BLaER1 treated with 17β-estradiol and CSF1 and Interleukin-3, amounts not matched to agents 10 nM and 100 nM (cell line): ENCODE results near the gene SF3A2.

ENCODE experiments used
- H3K27ac ChIP-seq, 11 experiments: shearing (Covaris generic); formaldehyde crosslinking; 2 replicates each; pipeline ENCODE4 v1.8.1; 2022
- H3K27me3 ChIP-seq, 11 experiments: shearing (Covaris generic); formaldehyde crosslinking; 2 replicates each; pipeline ENCODE4 v1.8.1; 2022
- H3K36me3 ChIP-seq, 11 experiments: shearing (Covaris generic); formaldehyde crosslinking; 2 replicates each; pipeline ENCODE4 v1.8.1; 2022
- H3K4me1 ChIP-seq, 10 experiments: shearing (Covaris generic); formaldehyde crosslinking; 2 replicates each; pipeline ENCODE4 v1.8.1; 2022
- H3K4me2 ChIP-seq, 11 experiments: shearing (Covaris generic); formaldehyde crosslinking; 2 replicates each; pipeline ENCODE4 v1.8.1; 2022
- H3K4me3 ChIP-seq, 10 experiments: shearing (Covaris generic); formaldehyde crosslinking; 2 replicates each; pipeline ENCODE4 v1.8.1; 2022
- H3K9ac ChIP-seq, 11 experiments: shearing (Covaris generic); formaldehyde crosslinking; 2 replicates each; pipeline ENCODE4 v1.8.1; 2022
- H3K9me3 ChIP-seq, 11 experiments: shearing (Covaris generic); formaldehyde crosslinking; replicated peaks in 1 of 11; 2 replicates each; pipeline ENCODE4 v1.8.1; 2022
- H4K20me1 ChIP-seq, 11 experiments: shearing (Covaris generic); formaldehyde crosslinking; 2 replicates each; pipeline ENCODE4 v1.8.1; 2022
- Cebpa-rat ChIP-seq, 11 experiments: shearing (Covaris generic); IDR thresholded peaks; 2 replicates each; pipeline ENCODE4 v1.8.1; 2022

Gene SF3A2, protein sequence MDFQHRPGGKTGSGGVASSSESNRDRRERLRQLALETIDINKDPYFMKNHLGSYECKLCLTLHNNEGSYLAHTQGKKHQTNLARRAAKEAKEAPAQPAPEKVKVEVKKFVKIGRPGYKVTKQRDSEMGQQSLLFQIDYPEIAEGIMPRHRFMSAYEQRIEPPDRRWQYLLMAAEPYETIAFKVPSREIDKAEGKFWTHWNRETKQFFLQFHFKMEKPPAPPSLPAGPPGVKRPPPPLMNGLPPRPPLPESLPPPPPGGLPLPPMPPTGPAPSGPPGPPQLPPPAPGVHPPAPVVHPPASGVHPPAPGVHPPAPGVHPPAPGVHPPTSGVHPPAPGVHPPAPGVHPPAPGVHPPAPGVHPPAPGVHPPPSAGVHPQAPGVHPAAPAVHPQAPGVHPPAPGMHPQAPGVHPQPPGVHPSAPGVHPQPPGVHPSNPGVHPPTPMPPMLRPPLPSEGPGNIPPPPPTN

DNA sequence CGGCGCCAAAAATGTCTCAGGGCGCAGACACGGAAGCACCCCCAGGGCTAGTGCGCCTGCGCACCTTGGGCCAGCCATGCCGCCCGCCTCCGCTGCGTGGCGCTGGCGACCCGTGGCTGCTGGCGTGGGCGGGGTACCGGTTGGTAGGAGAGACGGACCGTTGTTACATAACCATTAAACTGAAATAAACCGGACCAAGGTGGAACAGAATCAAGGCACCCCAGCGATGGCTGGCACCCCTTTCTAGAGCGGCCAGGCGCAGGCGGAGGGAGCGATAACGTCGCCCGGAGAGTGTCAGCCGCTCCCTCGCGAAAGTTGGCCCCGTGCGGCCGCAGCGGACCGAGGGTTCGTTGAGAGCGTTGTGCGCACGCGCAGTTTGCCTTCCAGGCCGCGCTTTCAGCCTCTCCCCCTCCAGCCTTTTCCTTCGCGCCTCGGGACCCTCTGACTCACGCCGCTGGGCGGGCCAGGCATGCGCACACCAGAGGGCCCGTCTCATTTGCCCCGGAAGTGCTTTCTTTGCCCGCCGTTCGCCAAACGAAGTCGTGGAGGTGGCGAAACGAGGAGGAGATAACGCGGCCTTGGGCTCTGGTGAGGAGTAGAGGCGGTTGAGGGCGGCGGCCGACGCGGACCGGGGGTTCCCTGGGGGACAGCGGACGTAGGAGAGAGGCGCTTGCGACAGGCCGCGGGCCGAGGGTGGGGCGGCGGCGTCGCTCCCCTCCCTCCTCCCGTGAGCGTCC is at the start of gene SF3A2, which contains the start of gene PLEKHJ1:
SF3A2 (plus strand) TSS at position 511 of the 737 bp plus-strand sequence. CDS start 6,595 bp downstream, outside the sequence.
PLEKHJ1 (minus strand) TSS at position 16 of the 737 bp plus-strand sequence. CDS start 81 bp downstream, outside the sequence.
- Histone ChIP-seq H3K4me1 (peaks cover 66 to 82% (median 78%) of the 10 kb centered on the region in 10 experiments), H3K27ac (peak within 1 kb of the TSS; percentile 66 to 99 (median 94)), H3K9ac (peak within 1 kb of the TSS; percentile 89 to 98 (median 94)), H3K4me2 (peak within 1 kb of the TSS; percentile 96 to 100 (median 98)), H3K27me3 (no peaks in the 10 kb centered on the region), H4K20me1 (peaks cover 70 to 90% (median 85%) of the 10 kb centered on the region in 11 experiments), H3K4me3 (peak within 1 kb of the TSS; percentile 81 to 95 (median 90)), H3K9me3 (no peaks in the 10 kb centered on the region), H3K36me3 (peaks cover 23 to 66% (median 50%) of the 10 kb centered on the region in 11 experiments)
- no peak for TF ChIP-seq Cebpa-rat (IDR thresholded peaks at IDR 0.05)

DNA sequence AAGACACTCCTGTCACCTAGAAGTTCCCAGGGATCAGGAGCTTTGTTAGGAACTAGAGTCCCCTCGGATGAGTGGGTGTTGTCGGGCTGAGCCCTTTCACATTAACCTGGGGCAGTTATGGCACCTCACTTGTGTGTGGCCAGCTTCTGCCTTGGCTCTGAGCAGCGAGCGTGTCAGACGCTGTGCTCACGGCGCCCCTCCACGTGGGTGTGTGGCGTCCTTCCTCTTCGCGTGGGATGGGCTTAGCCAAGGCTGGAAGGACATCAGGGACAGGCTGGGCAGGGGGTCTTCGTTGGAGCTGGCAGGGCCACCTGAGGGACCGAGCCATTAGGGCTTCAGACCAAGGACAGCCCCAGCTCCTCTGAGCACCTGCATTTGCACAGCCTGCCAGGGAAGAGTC is 49.5 kb upstream of the SF3A2 start:
- H3K36me3 ChIP-seq: peaks cover 87 to 92% (median 91%) of the 10 kb centered on the region in 11 experiments
- peaks cover 28 to 66% (median 50%) of the 10 kb centered on the region in 10 experiments for H3K4me1 ChIP-seq
- peak overlapping the region in 1 of 11 experiments; percentile 25; a peak in 2 of 22 replicates for H3K27ac ChIP-seq
- H3K9me3 ChIP-seq: peaks cover 0 to 16% (median 11%) of the 10 kb centered on the region in 11 experiments; a peak in 16 of 22 replicates
- H3K4me3 ChIP-seq: no peak overlapping the region
- no peak overlapping the region for H3K9ac ChIP-seq
- TF ChIP-seq Cebpa-rat (IDR thresholded peaks at IDR 0.05): no peak
- H3K27me3 ChIP-seq: no peaks in the 10 kb centered on the region
- peak overlapping the region in 9 of 11 experiments; percentile 1 to 78 (median 24); a peak in 11 of 22 replicates for H3K4me2 ChIP-seq
- H4K20me1 ChIP-seq: peaks cover 93 to 100% (median 98%) of the 10 kb centered on the region in 11 experiments

DNA sequence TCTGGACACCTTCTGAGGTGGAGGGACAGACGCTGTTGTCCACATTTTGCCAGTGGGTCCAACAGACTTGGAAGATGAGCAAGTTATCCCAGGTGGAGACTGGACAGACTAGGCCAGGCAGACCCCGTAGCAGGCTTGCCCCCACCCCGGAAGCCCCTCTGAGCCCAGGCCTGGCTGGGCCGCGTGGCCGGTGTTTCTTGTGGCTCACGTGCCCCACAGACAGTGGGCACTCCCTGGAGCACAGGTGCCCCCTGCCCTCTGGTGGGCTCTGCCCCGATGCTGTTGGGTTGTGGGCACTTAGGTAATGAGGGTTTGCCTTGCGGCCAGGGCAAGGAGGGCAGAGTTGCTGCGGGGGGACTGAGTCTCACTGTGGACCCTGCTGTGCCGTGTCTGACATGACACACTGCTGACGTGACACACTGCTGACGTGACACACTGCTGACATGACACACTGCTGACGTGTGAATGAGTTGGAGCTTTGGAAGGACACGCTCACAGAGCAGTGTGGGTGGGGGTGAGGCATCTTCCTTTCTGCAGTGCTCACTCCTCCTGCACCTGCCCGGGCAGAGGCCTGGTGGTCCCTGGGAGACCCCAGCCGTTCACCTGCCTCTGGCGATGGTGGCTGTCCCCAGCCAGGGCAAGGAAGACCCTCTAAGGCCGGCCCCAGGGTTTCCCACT is 47.8 kb upstream of the SF3A2 start:
- no peak overlapping the region; a peak in 1 of 20 replicates for H3K4me3 ChIP-seq
- H3K27ac ChIP-seq: peak overlapping the region in 9 of 11 experiments; percentile 25 to 55 (median 39); a peak in 13 of 22 replicates
- peaks cover 87 to 92% (median 91%) of the 10 kb centered on the region in 11 experiments for H3K36me3 ChIP-seq
- H3K9ac ChIP-seq: peak overlapping the region; percentile 19 to 55 (median 43); a peak in 18 of 22 replicates
- peak overlapping the region; percentile 48 to 91 (median 79) for H3K4me2 ChIP-seq
- H3K27me3 ChIP-seq: no peaks in the 10 kb centered on the region
- H3K4me1 ChIP-seq: peaks cover 28 to 49% (median 41%) of the 10 kb centered on the region in 10 experiments
- no peak for TF ChIP-seq Cebpa-rat (IDR thresholded peaks at IDR 0.05)
- peaks cover 93 to 100% (median 98%) of the 10 kb centered on the region in 11 experiments for H4K20me1 ChIP-seq
- peaks cover 0 to 16% (median 11%) of the 10 kb centered on the region in 11 experiments; a peak in 16 of 22 replicates for H3K9me3 ChIP-seq

DNA sequence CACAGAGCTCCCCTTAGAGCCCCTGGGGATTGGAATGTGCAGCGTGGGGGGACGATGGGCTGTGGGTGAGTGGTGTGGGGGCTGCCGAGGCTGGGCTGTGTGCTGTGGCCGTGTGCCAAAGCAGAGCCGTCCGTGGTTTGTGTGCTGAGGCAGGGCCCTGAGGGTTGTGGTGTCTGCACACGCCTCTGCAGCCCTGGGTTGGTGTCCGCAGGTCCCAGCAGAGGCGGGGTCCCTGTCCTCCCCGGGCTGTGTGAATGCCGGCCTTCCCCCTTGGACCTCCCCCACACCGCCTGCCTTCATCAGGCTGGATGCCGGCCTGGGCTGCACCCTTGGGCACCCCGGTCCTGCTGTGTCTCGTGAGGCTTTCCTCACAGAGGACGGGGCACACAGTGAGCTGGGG is 46.7 kb upstream of the SF3A2 start:
- H3K27ac ChIP-seq: peak overlapping the region in 9 of 11 experiments; percentile 0 to 55 (median 39); a peak in 14 of 22 replicates
- no peaks in the 10 kb centered on the region for H3K27me3 ChIP-seq
- H3K9ac ChIP-seq: peak overlapping the region in 9 of 11 experiments; percentile 18 to 52 (median 43); a peak in 12 of 22 replicates
- H4K20me1 ChIP-seq: peaks cover 91 to 100% (median 96%) of the 10 kb centered on the region in 11 experiments
- peaks cover 87 to 92% (median 91%) of the 10 kb centered on the region in 11 experiments for H3K36me3 ChIP-seq
- H3K4me3 ChIP-seq: no peak overlapping the region
- peaks cover 0 to 16% (median 11%) of the 10 kb centered on the region in 11 experiments; a peak in 16 of 22 replicates for H3K9me3 ChIP-seq
- peaks cover 28 to 40% (median 39%) of the 10 kb centered on the region in 10 experiments for H3K4me1 ChIP-seq
- no peak for TF ChIP-seq Cebpa-rat (IDR thresholded peaks at IDR 0.05)
- H3K4me2 ChIP-seq: peak overlapping the region; percentile 48 to 91 (median 79); a peak in 20 of 22 replicates

DNA sequence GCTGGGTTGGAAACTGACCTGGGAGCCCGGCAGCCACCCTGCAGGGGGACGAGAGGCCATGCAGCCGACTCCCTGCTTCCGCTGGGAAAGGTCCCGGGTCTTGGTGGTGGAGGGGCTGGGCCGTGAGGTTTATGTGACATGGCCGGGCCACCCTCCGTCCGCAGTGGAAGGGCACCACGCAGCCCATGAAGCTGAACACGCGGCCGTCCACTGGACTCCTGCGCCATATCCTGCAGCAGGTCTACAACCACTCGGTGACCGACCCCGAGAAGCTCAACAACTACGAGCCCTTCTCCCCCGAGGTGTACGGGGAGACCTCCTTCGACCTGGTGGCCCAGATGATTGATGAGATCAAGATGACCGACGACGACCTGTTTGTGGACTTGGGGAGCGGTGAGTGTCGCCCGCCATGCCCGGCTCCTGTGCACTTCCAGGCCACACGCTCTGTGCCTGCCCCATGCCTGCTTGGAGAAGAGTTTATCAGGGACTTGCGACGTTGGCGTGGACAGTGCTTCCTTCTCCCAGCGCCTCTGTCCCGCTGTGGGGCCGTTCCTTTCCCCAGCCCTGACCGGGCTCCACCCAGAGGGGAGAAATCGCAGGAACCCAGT is 45.7 kb upstream of the SF3A2 start:
- TF ChIP-seq Cebpa-rat (IDR thresholded peaks at IDR 0.05): no peak
- Histone ChIP-seq H3K27ac (peak overlapping the region in 2 of 11 experiments; percentile 30 to 55; a peak in 4 of 22 replicates), H3K36me3 (peaks cover 88 to 92% (median 91%) of the 10 kb centered on the region in 11 experiments)

DNA sequence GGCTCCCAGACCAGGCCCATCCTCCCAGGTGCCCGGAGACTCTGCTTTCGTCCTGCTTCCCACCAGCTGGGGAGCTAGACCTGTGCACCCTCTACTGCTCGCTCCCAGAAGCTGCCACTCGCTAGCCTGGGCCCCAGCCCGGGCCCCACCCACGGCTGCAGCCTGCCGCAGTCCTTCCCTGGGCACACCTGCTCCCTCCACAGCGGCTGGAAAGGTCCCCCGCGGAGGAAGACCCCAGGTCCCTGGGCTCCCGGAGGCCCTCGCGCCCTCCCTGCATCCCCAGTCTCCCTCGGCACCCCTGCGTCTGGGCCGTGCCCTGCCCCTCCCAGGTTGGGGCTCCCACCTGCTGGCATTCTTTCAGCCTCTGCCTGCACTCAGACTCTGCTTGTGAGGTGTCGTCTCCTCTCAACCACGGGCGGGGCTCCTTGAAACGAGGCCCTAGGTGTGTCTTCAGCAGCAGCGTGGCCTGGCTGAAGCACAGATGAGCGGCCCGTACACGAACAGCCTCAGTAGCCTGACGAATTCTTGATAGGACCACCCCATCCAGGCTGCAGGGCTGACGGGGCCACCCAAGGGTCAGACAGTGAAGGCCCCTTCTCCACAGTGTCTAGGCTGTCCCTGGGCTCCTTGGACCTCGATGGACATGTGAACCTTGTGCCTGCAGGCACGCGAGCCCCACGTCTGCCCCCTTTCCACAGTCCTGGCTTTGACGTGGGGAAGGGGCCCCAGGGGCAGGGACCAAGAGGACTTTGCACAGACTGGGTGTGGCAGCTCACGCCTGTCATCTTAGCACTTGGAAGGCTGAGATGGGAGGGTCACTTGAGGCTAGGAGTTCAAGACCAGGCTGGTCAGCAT is 44.9 kb upstream of the SF3A2 start:
- Histone ChIP-seq H3K4me2 (no peak overlapping the region), H4K20me1 (peaks cover 91 to 100% (median 96%) of the 10 kb centered on the region in 11 experiments), H3K27me3 (no peaks in the 10 kb centered on the region), H3K27ac (no peak overlapping the region), H3K36me3 (peaks cover 88 to 92% (median 91%) of the 10 kb centered on the region in 11 experiments), H3K4me1 (peaks cover 29 to 46% (median 41%) of the 10 kb centered on the region in 10 experiments), H3K9me3 (peaks cover 0 to 9% (median 9%) of the 10 kb centered on the region in 11 experiments; a peak in 16 of 22 replicates), H3K4me3 (no peak overlapping the region), H3K9ac (no peak overlapping the region; a peak in 1 of 22 replicates)
- TF ChIP-seq Cebpa-rat (IDR thresholded peaks at IDR 0.05): no peak

More for the DNA sequence above, 45.7 kb upstream of the SF3A2 start:
- H3K9ac ChIP-seq: peak overlapping the region in 5 of 11 experiments; percentile 11 to 50 (median 29); a peak in 4 of 22 replicates
- peaks cover 28 to 41% (median 39%) of the 10 kb centered on the region in 10 experiments for H3K4me1 ChIP-seq
- no peak overlapping the region for H3K4me3 ChIP-seq
- no peak overlapping the region; a peak in 1 of 22 replicates for H3K4me2 ChIP-seq
- peaks cover 91 to 100% (median 96%) of the 10 kb centered on the region in 11 experiments for H4K20me1 ChIP-seq
- no peaks in the 10 kb centered on the region for H3K27me3 ChIP-seq
- peaks cover 0 to 16% (median 11%) of the 10 kb centered on the region in 11 experiments; a peak in 16 of 22 replicates for H3K9me3 ChIP-seq

DNA sequence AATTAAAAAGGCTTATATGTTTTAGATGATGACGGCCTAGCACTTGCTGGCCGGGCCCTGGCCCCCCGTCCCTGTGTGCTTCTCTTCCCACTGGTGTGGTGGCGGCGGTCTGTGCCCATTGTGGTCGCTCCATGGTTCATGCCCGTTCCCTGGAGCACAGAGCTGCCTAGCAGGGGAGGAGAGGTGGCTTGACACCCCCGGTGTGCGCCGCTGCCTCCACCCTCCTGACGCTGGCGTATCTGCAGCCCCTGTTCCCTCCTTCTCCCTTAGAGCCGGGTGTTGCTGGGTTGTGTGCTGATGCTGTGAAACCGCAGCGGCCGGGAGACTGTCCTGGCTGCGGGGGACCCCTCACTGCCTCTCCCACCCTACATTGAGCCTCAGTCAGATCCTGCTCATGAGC is 43.8 kb upstream of the SF3A2 start:
- no peak for TF ChIP-seq Cebpa-rat (IDR thresholded peaks at IDR 0.05)
- Histone ChIP-seq H3K9me3 (no peaks in the 10 kb centered on the region), H3K4me3 (no peak overlapping the region), H3K27me3 (no peaks in the 10 kb centered on the region), H3K36me3 (peaks cover 88 to 95% (median 93%) of the 10 kb centered on the region in 11 experiments), H4K20me1 (peaks cover 93 to 100% (median 98%) of the 10 kb centered on the region in 11 experiments), H3K27ac (no peak overlapping the region), H3K9ac (peak overlapping the region in 1 of 11 experiments; percentile 5; a peak in 1 of 22 replicates), H3K4me2 (no peak overlapping the region), H3K4me1 (peaks cover 35 to 48% (median 43%) of the 10 kb centered on the region in 10 experiments)
